ENCODE measurements around the gene MCM9. TPM values are rescaled to one million over a fixed set of nuclear protein-coding genes. Genes with fewer than 3 reads are reported as not detected.
A peak's percentile ranks its signal among the peaks of the same experiment; 100 is the strongest.

MCM9 gene
- total RNA-seq, 4 donors from 2014 or later = 11.2 to 18.0 (median 17.4) TPM

DNA sequence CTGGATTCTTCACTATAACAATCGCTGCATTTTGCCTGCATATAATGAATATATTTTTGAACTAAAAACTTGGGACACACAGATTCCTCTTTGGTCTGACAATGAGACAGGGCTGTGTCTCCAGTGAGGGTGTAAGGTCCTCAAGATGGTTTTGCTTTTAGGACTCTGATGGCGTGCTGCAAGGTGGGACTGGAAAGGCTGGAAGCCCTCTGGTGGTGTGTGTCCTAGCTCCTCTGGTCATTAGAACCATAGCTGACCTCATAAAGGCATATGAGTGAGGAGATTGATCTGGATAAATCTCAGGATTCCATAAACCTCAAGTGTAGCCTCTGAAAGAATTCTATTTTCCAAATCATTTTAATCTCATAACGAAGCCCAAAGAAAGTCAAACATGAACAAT, 149.4 kb downstream of the MCM9 start:
- no peak for TF ChIP-seq POLR2A (IDR thresholded peaks at IDR 0.05)
- TF ChIP-seq EP300 (IDR thresholded peaks at IDR 0.05) = no peak
- TF ChIP-seq, protein P1, sequence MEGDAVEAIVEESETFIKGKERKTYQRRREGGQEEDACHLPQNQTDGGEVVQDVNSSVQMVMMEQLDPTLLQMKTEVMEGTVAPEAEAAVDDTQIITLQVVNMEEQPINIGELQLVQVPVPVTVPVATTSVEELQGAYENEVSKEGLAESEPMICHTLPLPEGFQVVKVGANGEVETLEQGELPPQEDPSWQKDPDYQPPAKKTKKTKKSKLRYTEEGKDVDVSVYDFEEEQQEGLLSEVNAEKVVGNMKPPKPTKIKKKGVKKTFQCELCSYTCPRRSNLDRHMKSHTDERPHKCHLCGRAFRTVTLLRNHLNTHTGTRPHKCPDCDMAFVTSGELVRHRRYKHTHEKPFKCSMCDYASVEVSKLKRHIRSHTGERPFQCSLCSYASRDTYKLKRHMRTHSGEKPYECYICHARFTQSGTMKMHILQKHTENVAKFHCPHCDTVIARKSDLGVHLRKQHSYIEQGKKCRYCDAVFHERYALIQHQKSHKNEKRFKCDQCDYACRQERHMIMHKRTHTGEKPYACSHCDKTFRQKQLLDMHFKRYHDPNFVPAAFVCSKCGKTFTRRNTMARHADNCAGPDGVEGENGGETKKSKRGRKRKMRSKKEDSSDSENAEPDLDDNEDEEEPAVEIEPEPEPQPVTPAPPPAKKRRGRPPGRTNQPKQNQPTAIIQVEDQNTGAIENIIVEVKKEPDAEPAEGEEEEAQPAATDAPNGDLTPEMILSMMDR (IDR thresholded peaks at IDR 0.05) = no peak
- 65 to 71% methylated on average over 3 of the region's 3 CpGs for WGBS, 2 donors
- DNase-seq (ENCODE audit: low spot score in 2 of 2) = no peak
- Histone ChIP-seq H3K9me3 (no peaks in the 10 kb centered on the region), H3K27me3 (no peaks in the 10 kb centered on the region), H3K4me3 (no peak overlapping the region), H3K27ac (peak overlapping the region; percentile 21 to 81 (median 57)), H3K36me3 (no peaks in the 10 kb centered on the region), H3K4me1 (peaks cover 0 to 45% (median 10%) of the 10 kb centered on the region in 4 donors)

DNA sequence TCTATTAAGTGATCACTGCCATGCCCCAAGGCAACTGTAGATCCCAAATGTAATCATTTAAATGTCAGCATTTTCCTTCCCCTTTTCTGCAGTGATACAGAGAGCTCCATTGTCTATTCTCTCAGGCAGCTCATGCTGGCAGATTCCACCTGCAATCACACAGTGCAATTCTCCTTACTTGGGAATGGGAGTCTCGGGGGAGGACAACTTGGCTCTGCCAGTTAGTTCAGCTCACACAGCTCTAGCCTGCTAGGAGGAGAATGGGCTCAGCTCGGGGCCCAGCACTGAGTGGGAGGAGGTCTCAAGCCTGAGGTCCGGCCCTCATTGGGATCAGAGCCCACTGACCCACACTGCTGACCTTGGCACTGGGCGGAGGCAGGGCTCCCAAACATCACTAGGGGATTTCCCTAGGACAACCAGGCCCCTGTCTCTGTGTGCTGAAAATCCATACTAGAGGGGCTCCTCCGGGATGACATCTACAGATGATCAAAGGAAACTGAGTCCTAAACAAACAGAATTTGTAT, 150.3 kb downstream of the MCM9 start:
- TF ChIP-seq POLR2A (IDR thresholded peaks at IDR 0.05) (no peak), EP300 (IDR thresholded peaks at IDR 0.05) (no peak)
- TF ChIP-seq, protein P1 (IDR thresholded peaks at IDR 0.05) = no peak
- Histone ChIP-seq H3K27me3 (no peaks in the 10 kb centered on the region), H3K4me3 (peak overlapping the region in 1 of 4 donors; percentile 14), H3K27ac (peak overlapping the region in 3 of 4 donors; percentile 47 to 81 (median 67)), H3K9me3 (no peaks in the 10 kb centered on the region), H3K4me1 (peaks cover 0 to 45% (median 10%) of the 10 kb centered on the region in 4 donors), H3K36me3 (no peaks in the 10 kb centered on the region)
- DNase-seq (ENCODE audit: low spot score in 2 of 2) = peak in 1 of 2 donors; percentile 28
- WGBS, 2 donors = 12 to 29% methylated on average over 5 of the region's 5 CpGs

DNA sequence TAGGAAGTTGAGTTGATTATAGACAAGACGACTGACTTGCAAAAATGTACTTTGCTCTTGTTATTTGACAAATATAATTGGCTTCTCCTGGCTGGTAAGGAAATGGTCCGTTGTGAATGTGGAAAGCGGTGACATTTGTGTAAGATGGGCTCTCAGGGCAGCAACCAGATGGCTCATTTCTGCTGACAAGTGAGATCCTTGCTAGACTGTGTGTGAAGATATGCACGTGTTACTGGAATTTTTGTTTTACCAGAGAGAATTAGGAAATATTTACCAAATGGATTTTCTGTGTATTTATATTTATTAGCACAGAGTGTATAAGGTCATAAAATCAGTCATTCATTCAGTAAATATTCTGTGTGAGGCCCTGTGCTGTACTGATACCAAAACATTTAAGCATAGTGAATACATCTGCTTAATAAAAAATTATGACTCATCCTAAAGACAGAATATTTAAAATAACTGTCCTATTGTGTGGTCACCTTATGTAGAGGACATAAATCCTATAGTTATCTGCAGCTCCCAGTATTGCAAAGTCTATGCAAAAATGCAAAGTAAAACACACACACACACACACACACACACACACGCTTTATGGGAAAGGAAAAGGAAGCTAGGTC, 150.9 kb downstream of the MCM9 start:
- Histone ChIP-seq H3K4me3 (no peak overlapping the region), H3K27me3 (no peaks in the 10 kb centered on the region), H3K36me3 (no peaks in the 10 kb centered on the region), H3K9me3 (no peaks in the 10 kb centered on the region), H3K4me1 (peaks cover 0 to 45% (median 10%) of the 10 kb centered on the region in 4 donors), H3K27ac (peak overlapping the region in 2 of 4 donors; percentile 67 to 81)
- no peak for TF ChIP-seq POLR2A (IDR thresholded peaks at IDR 0.05)
- TF ChIP-seq, protein P1 (IDR thresholded peaks at IDR 0.05) = no peak
- no peak for TF ChIP-seq EP300 (IDR thresholded peaks at IDR 0.05)
- DNase-seq (ENCODE audit: low spot score in 2 of 2) = no peak
- 39 to 44% methylated on average over 5 of the region's 5 CpGs for WGBS, 2 donors

DNA sequence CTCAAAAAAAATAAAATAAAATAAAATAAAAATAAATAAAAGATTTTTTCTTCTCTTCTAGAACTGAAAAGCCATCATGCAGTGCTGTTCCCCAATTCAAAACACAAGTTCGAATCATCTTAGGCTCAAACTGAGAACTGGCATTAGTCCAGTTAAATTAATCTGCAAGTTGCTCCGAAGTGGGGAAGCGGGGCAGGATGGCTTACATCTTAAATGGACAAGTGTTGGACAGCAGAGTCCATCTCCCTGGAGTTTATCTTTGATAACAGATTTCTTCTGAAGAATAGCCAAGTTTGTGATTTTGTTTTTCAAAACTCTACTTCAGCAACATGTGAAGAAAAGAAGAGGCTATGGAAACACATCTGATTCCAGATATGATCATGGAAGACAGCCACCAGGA, 152.3 kb downstream of the MCM9 start:
- Histone ChIP-seq H3K4me3 (no peak overlapping the region), H3K27me3 (no peaks in the 10 kb centered on the region), H3K9me3 (no peaks in the 10 kb centered on the region), H3K4me1 (peaks cover 0 to 38% (median 10%) of the 10 kb centered on the region in 4 donors), H3K36me3 (no peaks in the 10 kb centered on the region), H3K27ac (no peak overlapping the region)
- no peak for DNase-seq (ENCODE audit: low spot score in 2 of 2)
- 61 to 67% methylated on average over 3 of the region's 3 CpGs for WGBS, 2 donors
- TF ChIP-seq EP300 (IDR thresholded peaks at IDR 0.05) (no peak), POLR2A (IDR thresholded peaks at IDR 0.05) (no peak)
- TF ChIP-seq, protein P1 (IDR thresholded peaks at IDR 0.05) = no peak

DNA sequence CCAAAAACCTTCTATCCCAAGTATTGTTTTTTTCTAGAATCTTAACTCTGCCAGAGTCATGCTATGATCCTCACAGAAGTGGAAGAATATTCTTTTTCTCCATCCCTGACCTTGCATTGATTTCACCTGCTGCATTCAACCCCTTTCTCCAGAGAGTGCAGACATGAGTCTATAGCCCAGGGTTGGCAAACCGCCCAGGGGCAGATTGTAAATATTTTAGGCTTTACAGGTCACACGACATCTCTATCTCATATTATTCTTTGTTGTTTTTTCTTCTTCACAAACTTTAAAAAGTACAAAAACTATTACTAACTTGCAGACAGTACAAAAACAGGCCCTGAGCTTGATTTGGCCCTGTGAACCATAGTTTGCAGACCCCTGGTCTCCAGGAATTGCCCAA, 153.1 kb downstream of the MCM9 start:
- Histone ChIP-seq H3K9me3 (no peaks in the 10 kb centered on the region), H3K36me3 (no peaks in the 10 kb centered on the region), H3K4me3 (no peak overlapping the region), H3K27me3 (no peaks in the 10 kb centered on the region), H3K4me1 (peaks cover 0 to 40% (median 10%) of the 10 kb centered on the region in 4 donors), H3K27ac (no peak overlapping the region)
- DNase-seq (ENCODE audit: low spot score in 2 of 2) = no peak
- TF ChIP-seq, protein P1 (IDR thresholded peaks at IDR 0.05) = no peak
- no peak for TF ChIP-seq EP300 (IDR thresholded peaks at IDR 0.05)
- no peak for TF ChIP-seq POLR2A (IDR thresholded peaks at IDR 0.05)
- WGBS, 2 donors = 72 to 88% methylated on average over 2 of the region's 2 CpGs
